Hindlimb muscle (tissue), 1 donor: ENCODE measurements around the gene BAX. TPM values are rescaled to one million over a fixed set of nuclear protein-coding genes. Genes with fewer than 3 reads are reported as not detected.

Experiments
- DNase-seq: peaks from one replicate; pipeline ENCODE4 v3.0.0-alpha.2; 2013
- polyA plus RNA-seq: library from polyadenylated mRNA; unstranded; fragments of 120-200 nt; gene quantifications from one replicate; pipeline ENCODE4 v1.2.1, GENCODE V29; 2013; ENCODE audit not compliant: insufficient read length

Gene BAX
- polyA plus RNA-seq, 1 donor: 39.3 TPM

- peak; percentile 60 for DNase-seq
Measured at GRCh38 chr19:48933382-48933932, 21.2 kb upstream of the BAX start, which contains the start of gene DHDH. Gene DHDH (plus strand): TSS chr19:48933699. CDS start chr19:48933722, 23 bp downstream.

GRCh38 chr19:48934837-48935236 lies 19.8 kb upstream of the BAX start:
- DNase-seq: no peak

GRCh38 chr19:48935864-48936263 lies 18.8 kb upstream of the BAX start:
- DNase-seq: no peak

- DNase-seq: no peak
Measured at GRCh38 chr19:48938256-48938655, 16.4 kb upstream of the BAX start.

GRCh38 chr19:48940902-48941301 lies 13.8 kb upstream of the BAX start:
- DNase-seq: no peak

GRCh38 chr19:48943081-48943480 lies 11.6 kb upstream of the BAX start:
- no peak for DNase-seq

GRCh38 chr19:48945415-48945814 lies 9.3 kb upstream of the BAX start:
- no peak for DNase-seq

GRCh38 chr19:48945817-48946216 lies 8.9 kb upstream of the BAX start:
- DNase-seq: no peak

- DNase-seq: no peak
Measured at GRCh38 chr19:48946463-48947257, 8.0 kb upstream of the BAX start.

GRCh38 chr19:48947258-48947542 lies 7.5 kb upstream of the BAX start:
- no peak for DNase-seq

- DNase-seq: no peak
Measured at GRCh38 chr19:48950159-48950558, 4.5 kb upstream of the BAX start.

GRCh38 chr19:48950830-48951519 lies 3.7 kb upstream of the BAX start:
- DNase-seq: no peak

GRCh38 chr19:48953141-48953540 lies 1.5 kb upstream of the BAX start:
- DNase-seq: no peak

GRCh38 chr19:48953990-48954594 lies 583 bp upstream of the BAX start:
- DNase-seq: no peak

- no peak for DNase-seq
Measured at GRCh38 chr19:48955308-48955958, 758 bp downstream of the BAX start.

- DNase-seq: no peak
Measured at GRCh38 chr19:48958006-48958405, 3.3 kb downstream of the BAX start.

- DNase-seq: no peak
Measured at GRCh38 chr19:48959341-48960239, 4.9 kb downstream of the BAX start.

- DNase-seq: no peak
Measured at GRCh38 chr19:48961051-48961649, 6.5 kb downstream of the BAX start.

- no peak for DNase-seq
Measured at GRCh38 chr19:48961673-48962028, 7.0 kb downstream of the BAX start.

GRCh38 chr19:48962029-48962848 lies 7.6 kb downstream of the BAX start:
- no peak for DNase-seq

GRCh38 chr19:48962849-48963165 lies 8.1 kb downstream of the BAX start:
- no peak for DNase-seq
